ENCODE measurements around the gene AOC3.

AOC3 gene

DNA sequence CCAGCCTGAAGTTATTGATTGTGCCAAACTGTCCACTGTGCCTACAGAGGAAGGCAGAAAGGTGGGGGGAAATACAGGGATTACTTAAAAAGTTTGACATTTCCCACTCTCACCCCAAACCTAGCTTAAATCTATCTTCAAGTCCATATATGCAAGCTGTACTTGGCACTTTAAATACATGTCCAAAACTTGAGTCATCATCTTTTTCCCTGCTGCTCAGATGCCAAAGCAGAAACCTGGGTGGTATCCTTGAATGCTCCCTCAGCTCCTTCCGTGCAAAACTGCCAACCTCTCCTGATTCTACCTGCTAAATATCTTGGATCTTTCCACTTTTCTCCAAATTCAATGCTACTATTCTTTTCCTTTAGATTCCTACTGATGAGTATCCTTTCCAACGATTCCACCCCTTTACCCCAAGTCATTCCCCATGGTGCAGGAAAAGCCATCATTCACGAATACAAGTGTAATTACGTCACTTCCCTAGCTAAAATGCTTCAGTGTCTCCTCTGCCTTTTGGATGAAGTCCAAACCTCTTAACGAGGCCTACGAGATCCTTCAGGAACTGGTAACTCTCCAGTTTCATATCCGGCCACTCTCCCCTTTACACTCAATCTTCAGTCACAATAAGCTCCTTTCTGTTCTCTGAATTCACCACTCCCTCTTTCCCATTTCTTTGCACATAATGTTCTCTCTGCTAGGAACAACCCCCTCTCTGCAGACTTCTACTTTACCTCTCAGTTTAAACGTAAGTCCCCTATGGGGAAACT, 36.2 kb upstream of the AOC3 start:
- peak; percentile 91 for DNase-seq (ENCODE audit: low read depth, low spot score)
- no peak overlapping the region for H3K4me3 ChIP-seq (ENCODE audit: low read depth, low read length)
- TF ChIP-seq, protein P1, sequence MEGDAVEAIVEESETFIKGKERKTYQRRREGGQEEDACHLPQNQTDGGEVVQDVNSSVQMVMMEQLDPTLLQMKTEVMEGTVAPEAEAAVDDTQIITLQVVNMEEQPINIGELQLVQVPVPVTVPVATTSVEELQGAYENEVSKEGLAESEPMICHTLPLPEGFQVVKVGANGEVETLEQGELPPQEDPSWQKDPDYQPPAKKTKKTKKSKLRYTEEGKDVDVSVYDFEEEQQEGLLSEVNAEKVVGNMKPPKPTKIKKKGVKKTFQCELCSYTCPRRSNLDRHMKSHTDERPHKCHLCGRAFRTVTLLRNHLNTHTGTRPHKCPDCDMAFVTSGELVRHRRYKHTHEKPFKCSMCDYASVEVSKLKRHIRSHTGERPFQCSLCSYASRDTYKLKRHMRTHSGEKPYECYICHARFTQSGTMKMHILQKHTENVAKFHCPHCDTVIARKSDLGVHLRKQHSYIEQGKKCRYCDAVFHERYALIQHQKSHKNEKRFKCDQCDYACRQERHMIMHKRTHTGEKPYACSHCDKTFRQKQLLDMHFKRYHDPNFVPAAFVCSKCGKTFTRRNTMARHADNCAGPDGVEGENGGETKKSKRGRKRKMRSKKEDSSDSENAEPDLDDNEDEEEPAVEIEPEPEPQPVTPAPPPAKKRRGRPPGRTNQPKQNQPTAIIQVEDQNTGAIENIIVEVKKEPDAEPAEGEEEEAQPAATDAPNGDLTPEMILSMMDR (IDR thresholded peaks at IDR 0.05; ENCODE audit: low read depth, low read length), result no peak
- in situ Hi-C loops (cut with HindIII; ENCODE audit: low sequenced_read_pairs), result no loop called here

DNA sequence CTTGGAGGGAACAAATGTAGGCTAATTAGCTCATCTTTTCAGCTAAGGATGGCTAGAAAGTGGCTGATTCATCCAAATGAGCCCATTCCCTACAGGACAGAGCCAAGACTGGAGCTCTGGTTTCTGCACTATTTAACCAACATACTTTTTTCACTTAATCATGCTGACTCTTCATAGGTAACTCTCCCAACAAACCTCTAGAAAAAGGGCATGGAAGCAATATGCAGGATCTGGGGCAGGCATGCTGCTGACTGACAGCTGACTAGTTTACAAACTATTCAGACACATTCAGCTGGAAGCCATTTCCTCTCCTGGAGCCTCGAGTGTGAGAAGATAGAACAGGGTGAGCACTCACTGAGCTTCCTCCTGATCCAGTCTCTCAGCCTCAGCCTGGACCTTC, 33.1 kb upstream of the AOC3 start:
- no peak overlapping the region for H3K4me3 ChIP-seq (ENCODE audit: low read depth, low read length)
- peak; percentile 53 for DNase-seq (ENCODE audit: low read depth, low spot score)
- in situ Hi-C loops (cut with HindIII; ENCODE audit: low sequenced_read_pairs), result no loop called here
- TF ChIP-seq, protein P1 (IDR thresholded peaks at IDR 0.05; ENCODE audit: low read depth, low read length), result no peak

DNA sequence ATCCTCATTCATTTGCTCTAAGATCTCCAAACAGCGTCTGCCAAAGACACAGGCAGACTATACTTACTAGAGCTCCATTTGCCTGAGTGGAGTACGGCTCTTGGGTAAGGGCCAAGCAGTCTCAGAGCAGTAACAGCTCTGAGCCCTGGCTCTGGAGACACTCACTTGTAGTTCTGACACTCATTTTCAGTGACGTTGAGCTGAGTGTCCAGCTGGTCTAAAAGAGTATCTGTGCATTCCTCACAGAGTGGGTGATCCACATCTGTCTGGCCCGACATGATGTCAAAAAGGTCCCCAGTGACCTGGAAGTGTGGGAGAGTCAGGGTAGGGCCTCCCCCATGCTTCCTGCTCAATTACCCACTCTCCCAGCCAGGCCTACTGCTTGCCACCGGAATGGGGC, 32.6 kb upstream of the AOC3 start:
- in situ Hi-C loops (cut with HindIII; ENCODE audit: low sequenced_read_pairs), result no loop called here
- H3K4me3 ChIP-seq (ENCODE audit: low read depth, low read length), result no peak overlapping the region
- TF ChIP-seq, protein P1 (IDR thresholded peaks at IDR 0.05; ENCODE audit: low read depth, low read length), result no peak
- no peak for DNase-seq (ENCODE audit: low read depth, low spot score)

DNA sequence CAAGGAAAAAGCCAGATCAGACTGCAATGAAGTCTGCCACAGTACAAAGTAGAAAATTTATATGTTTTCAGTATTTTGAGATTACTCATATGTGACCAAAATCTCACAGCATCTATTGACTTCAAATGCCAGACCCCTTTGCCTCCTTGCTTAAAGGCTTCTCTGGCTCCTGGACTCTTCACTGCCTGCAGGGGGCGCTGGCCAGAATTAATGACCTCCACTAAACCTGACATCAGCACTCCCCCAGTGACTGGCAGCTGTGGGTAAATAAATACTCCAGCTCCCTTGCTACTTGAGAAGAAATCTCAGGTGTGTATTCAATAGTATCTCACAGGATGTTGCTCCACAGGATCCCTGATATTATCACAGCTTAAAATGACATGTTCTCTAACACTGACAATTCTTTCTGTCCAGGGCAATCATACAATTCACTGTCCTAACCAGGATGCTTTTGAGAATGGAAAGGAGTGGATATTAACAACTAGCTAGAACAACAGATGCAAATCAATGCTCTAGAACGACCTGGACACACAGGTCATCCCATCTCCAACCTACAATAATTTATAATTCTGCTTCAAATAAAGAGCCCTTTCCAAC, 31.0 kb upstream of the AOC3 start:
- in situ Hi-C loops (cut with HindIII; ENCODE audit: low sequenced_read_pairs), result no loop called here
- peak; percentile 38 for DNase-seq (ENCODE audit: low read depth, low spot score)
- TF ChIP-seq, protein P1 (IDR thresholded peaks at IDR 0.05; ENCODE audit: low read depth, low read length), result peak; percentile 84
- H3K4me3 ChIP-seq (ENCODE audit: low read depth, low read length), result no peak overlapping the region

DNA sequence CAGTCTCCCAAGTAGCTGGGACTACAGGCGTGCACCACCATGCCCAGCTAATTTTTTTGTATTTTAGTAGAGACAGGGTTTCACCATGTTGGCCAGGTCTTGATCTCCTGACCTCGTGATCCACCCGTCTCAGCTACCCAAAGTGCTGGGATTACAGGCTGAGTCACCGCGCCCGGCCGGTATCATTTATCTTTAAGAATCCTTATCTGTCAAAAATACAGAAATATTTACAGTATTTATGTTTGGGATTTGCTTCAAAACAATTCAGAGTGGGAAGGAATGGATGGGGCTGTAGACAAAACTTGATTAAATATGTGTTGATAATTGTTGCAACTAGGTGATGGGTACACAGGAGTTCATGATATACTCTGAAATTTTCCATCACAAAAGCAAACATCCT, 29.8 kb upstream of the AOC3 start:
- TF ChIP-seq, protein P1 (IDR thresholded peaks at IDR 0.05; ENCODE audit: low read depth, low read length), result no peak
- in situ Hi-C loops (cut with HindIII; ENCODE audit: low sequenced_read_pairs), result no loop called here
- H3K4me3 ChIP-seq (ENCODE audit: low read depth, low read length), result no peak overlapping the region
- DNase-seq (ENCODE audit: low read depth, low spot score), result no peak

- no peak overlapping the region for H3K4me3 ChIP-seq (ENCODE audit: low read depth, low read length)
- DNase-seq (ENCODE audit: low read depth, low spot score), result no peak
- TF ChIP-seq, protein P1 (IDR thresholded peaks at IDR 0.05; ENCODE audit: low read depth, low read length), result no peak
- in situ Hi-C loops (cut with HindIII; ENCODE audit: low sequenced_read_pairs), result no loop called here
These were observed 23.5 kb upstream of the AOC3 start for GRCh38 chr17:42827472-42827871.
